Kidney capillary endothelial cell (primary cell): ENCODE results near the gene SPEN.
"Not testable (repeated sequence)": the region's sequence is repeated elsewhere in the genome, so short reads cannot be mapped to it uniquely, and the experiment has no call there.

Experiments used
- DNase-seq: peaks from one replicate; pipeline ENCODE4 v3.0.0-alpha.2; 2018; ENCODE audit warnings: low spot score

SPEN gene

GRCh38 chr1:15847100-15847892 lies at the start of gene SPEN:
Gene SPEN, plus strand, starts transcription at chr1:15847707. Its CDS starts 361 bp downstream, at chr1:15848068.
- peak; percentile 97 for DNase-seq

DNA sequence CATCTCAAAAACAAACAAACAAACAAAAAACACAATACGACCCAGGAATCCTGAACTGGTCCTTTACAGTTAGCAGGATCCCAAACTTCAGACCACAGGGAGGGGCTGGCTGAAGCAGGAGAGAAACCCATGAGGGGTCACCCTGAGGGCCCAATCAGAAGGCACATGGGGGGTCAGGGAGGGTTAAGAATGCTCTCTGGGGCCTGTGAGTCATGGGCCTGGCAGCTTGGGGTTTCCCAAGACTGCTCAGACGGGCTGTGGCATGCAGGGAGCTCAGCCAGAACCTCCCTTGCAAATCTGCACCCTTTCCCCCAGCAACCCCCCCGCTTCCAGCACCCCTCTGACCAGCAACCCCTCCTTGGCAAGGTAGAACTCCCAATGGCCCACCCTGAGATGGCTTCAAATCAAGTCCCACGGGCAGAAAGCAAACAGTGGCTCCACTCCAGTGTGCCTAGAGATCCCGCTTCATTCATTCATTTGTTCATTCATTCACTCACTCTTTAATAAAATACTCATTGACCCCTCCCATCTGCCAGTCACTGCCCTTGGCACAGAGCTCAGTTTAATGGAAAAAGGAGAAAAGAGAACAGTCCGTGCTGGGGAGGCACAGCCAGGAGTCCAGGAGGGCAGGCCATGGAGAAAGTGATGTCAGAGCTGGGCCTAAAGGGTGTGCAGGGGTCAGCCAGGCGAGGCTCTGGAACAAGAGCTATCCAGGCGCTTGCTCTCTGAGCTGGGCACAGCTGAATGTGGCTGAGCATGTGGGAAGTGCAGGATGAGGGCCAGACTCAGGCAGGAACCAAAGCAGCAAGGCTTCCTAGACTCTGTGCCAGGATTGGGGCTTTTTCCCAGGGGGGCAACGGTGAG lies 48.3 kb upstream of the SPEN start:
- DNase-seq: peak; percentile 78

DNA sequence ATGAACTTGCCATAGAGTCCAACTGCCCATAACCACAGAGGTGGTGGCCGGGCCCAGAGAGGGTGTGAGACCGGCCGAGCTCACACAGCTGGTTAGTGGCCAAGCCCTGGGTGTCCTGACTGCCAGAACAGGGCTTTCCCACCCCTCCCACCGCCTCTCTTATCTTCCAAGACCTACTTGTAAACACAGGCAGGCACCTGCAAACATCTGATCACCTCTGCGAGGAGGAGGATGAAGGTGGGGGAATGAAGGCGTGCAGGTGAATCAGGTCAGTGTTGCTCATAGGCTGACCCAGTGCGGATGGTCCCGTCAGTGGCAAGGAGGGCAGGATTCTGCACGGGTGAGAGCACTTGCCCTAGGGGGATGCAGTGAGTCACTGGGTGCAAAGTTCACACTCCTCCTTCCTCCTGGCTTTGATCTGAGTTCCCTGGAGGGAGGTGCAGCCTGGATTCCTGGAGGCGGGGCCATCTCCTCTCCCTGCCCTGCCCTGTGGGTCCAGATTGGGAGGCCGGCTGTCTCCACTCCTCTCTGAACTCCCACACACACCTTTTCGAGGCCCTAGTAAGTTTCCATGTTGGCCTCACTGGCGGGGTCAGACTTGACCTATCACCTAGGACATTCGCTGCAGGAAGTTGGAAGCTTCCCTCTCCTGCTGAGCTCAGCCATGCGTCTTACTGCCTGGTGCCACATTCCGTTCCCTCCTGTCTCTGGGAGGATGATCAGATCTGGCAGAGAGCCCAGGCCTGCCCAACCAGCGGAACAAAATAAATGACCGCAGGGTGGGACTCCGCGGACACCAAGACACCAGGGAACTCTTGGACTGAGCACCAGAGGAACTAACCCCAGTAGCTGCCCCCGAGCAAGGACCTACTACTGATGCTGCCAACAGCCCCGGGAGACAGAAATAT lies 47.3 kb upstream of the SPEN start:
- DNase-seq: peak; percentile 76

- DNase-seq: no peak
Observed at GRCh38 chr1:15802234-15802965, 45.1 kb upstream of the SPEN start.

GRCh38 chr1:15803380-15803779 lies 44.1 kb upstream of the SPEN start:
- DNase-seq: no peak

GRCh38 chr1:15804060-15804459 lies 43.4 kb upstream of the SPEN start:
- no peak for DNase-seq

DNA sequence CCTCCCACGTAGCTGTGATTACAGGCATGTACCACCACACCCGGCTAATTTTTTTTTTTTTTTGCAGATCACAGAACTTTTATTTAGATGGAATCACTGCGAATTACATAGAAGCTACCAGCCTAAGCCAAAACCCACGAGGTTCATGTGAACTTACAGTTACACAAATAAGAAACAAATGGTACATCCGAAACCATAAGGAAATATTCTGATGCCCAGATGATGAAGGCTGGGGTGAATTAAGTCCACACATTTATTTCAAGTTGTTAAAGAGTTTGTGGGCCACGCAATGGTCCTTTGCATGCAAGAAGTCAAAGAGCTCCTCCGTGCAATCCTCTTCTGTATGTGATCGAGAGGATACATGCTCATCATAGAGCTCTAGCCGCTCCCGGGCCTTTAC lies 40.4 kb upstream of the SPEN start:
- DNase-seq: no peak

GRCh38 chr1:15807549-15807948 lies 40.0 kb upstream of the SPEN start, which contains the start of gene UQCRHL:
Gene UQCRHL, minus strand, starts transcription at chr1:15807649. Its CDS starts 0 bp downstream, at chr1:15807649.
- DNase-seq: not testable (repeated sequence)

- DNase-seq: no peak
Observed at GRCh38 chr1:15808955-15809354, 38.6 kb upstream of the SPEN start.

DNA sequence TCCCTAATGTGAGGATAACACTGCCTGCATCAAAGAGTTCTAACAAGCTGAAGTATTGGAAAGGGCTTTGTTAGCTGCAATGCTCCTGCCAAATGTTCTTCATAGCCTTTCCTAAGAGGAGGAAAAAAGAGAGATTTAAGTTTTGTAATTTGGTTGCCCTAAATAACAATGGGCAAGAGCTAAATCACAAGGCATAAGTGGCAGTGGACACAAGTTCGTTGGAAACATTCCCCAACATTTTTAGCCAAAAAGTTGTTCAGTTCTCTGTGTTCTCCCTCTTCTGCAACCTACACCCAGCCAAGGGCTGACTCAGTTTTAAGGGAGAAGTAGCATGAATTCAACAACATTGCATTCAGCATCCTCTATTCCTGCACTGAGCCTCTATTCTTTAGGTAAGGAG lies 37.4 kb upstream of the SPEN start:
- DNase-seq: no peak

DNA sequence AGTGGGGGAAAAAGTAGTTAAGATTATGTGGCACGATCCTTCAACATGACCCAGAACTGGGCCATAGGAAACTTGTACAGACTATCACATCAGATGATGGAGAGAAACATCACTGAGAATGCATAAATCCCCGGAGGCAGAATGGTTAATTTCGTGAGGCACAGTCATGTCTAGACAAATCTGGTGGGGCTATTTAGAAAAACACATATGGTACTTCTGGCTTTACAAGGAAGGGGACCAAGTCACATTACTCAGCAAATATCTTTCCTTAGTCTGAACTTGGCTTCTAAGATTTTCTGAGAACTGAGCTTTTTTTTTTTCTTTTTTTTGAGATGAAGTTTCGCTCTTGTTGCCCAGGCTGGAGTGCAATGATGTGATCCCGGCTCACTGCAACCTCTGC lies 30.8 kb upstream of the SPEN start:
- no peak for DNase-seq

DNA sequence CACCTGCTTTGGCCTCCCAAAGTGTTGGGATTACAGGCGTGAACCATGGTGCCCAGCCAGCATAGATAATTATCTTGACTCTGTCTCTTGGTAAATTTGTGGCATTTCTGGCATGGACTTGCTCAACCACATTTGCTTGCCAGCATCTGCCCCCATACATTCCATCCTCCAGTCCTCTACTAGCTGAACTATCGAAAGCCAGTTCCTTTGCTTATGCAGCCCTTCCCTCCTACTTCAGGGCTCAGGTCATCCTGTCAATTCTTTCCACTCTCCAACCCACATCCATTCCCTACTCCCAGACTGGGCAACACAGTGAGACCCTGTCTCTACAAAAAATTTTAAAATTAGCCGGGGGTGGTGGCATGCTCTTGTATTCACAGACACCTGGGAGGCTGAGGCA lies 27.0 kb upstream of the SPEN start:
- DNase-seq: no peak

DNA sequence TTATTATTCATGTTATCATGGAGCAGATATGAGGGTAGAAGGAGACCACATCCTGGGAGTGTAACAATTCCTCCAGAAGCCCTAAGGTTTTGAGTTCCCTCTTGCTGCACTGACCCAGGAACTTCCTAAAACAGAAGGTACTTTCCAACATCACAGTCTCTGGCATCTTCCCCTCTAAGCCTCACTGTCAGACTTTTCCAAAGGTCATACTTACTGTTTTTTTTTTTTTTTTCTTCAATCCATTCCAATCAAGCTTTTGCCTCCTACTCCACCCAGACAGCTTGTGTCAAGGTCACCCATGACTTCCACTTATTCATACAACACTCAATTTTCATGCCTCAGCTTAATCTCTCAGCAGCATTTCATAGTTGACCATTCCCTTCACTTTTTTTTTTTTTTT lies 21.7 kb upstream of the SPEN start:
- no peak for DNase-seq

DNA sequence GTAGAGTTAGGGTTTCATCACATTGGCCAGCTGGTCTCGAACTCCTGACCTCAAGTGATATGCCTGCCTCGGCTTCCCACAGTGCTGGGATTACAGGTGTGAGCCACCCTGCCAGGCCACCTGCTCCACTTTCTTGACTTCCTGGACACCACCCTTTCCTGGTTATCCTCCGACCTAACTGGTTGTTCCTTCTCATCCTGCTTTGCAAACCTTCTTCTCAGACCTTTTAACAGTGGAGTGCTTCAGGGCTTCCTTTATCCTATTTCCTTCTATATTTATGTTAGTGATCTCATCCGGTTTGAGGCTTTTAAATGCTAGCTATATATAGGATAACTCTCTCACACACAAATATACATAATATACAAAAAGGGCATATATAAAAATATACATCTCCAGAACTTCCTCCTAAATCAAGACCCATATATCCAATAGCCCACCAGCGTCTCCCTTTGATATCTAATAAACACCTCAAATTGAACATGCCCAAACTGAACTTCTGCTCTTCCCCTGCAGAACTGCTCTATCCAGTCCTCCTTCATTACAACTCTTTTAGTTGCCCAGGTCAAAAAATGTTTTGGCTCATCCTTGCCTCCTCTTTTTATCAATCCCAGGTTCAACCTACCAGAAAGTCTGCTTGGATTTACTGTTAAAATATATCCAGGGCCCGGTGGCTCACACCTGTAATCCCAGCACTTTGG lies 20.5 kb upstream of the SPEN start:
- no peak for DNase-seq

GRCh38 chr1:15827567-15827966 lies 19.9 kb upstream of the SPEN start:
- DNase-seq: not testable (repeated sequence)

GRCh38 chr1:15828931-15829330 lies 18.6 kb upstream of the SPEN start:
- DNase-seq: not testable (repeated sequence)

DNA sequence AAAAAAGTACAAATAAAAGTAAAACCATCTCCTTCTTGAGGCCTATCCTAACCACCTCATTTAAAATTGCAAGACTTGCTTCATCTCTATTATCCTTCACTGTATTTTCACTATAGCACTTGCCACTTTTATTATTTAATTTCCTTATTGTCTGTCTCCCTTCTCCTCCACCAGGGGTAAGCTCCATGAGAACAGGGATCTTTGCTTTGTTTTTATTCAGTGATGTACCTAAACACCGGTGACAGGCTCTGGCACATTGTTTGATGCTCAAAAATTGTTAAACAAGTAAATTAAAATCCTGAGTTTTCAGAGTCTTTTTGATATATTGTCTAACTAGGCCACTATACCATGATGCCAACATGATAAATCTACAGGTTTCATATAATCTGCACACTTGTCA lies 17.2 kb upstream of the SPEN start:
- no peak for DNase-seq

DNA sequence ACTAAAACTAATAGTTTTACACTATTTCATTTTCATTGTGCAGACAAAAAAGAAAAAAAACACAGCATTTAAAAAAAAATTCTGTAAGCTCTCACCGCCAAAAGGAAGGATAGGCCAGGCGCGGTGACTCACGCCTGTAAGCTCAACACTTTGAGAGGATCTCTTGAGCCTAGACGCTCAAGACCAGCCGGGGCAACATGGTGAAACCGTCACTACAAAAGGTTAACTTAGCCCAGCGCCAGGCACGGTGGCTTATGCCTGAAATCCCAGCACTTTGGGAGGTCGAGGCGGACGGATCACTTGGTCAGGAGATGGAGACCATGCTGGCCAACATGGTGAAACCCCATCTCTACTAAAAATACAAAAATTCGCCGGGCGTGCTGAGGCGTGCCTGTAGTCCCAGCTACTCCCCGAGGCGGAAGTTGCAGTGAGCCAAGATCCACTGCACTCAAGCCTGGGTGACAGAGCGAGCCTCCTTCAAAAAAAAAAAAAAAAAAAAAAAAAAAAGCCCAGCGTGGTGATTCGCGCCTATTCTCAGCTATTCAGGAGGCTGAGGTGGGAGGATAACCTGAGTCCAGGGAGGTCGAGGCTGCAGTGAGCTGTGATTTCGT lies 14.3 kb upstream of the SPEN start:
- no peak for DNase-seq

- peak; percentile 88 for DNase-seq
Observed at GRCh38 chr1:15833842-15834405, 13.6 kb upstream of the SPEN start.
